Tibial nerve (tissue), 4 donors: ENCODE results near the gene KBTBD13.

Experiments
- EP300 ChIP-seq, 2 donors: sonication (generic); formaldehyde crosslinking; IDR thresholded peaks; one replicate each; pipeline ENCODE4 v1.6.1; 2017; ENCODE audit warnings: antibody characterized with exemption in 2 of 2, mild to moderate bottlenecking in 1 of 2
- POLR2A ChIP-seq, 2 donors: fragments of 450-650 bp; IDR thresholded peaks; one replicate each; pipeline ENCODE4 v1.6.1; 2017; ENCODE audit warnings: antibody characterized with exemption in 2 of 2, mild to moderate bottlenecking in 2 of 2, moderate library complexity in 2 of 2
- TF ChIP-seq, protein P1 (sequence below), 5 experiments: fragments of 200-600 bp in 3 of 5; fragments of 450-650 bp in 2 of 5; sonication (generic) in 3 of 5; IDR thresholded peaks; one replicate each; pipeline ENCODE4 v1.5.1; 2016 to 2019; ENCODE audit warnings: antibody characterized with exemption in 5 of 5, mild to moderate bottlenecking in 3 of 5, moderate library complexity in 2 of 5

DNA sequence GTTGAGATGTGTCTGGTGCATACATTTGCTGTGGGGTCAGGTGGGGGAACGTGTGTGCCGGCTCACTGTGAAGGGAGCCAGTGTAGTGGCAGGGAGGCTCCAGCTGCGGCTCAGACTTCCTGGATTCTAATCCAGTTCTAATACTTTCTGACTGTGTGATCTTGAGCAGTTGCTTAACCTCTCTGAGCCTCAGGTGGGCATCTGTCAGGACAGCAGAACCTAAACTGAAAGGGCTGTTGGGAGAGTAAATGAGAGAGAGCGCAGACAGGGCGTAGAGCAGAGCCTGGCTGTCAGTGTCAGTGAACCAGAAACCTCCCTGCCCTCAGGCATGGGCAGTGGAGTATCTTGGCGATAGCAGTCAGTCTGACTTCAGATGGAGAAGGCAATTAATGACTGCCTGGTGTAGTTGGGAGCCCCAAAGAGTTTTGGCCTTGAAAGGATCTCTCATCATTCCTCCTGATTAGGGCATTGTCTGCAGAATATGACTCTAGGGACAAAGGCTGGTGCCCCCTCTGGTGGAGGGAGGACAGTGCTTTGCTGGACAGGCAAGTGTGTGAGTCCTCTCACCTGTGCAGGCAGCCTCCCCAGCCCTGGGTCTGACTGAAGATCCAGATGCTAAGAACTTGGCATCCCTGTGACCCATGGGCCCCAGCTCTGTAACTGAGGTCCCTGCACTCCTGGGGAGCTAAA is 9.6 kb downstream of the KBTBD13 start:
- TF ChIP-seq, protein P1, sequence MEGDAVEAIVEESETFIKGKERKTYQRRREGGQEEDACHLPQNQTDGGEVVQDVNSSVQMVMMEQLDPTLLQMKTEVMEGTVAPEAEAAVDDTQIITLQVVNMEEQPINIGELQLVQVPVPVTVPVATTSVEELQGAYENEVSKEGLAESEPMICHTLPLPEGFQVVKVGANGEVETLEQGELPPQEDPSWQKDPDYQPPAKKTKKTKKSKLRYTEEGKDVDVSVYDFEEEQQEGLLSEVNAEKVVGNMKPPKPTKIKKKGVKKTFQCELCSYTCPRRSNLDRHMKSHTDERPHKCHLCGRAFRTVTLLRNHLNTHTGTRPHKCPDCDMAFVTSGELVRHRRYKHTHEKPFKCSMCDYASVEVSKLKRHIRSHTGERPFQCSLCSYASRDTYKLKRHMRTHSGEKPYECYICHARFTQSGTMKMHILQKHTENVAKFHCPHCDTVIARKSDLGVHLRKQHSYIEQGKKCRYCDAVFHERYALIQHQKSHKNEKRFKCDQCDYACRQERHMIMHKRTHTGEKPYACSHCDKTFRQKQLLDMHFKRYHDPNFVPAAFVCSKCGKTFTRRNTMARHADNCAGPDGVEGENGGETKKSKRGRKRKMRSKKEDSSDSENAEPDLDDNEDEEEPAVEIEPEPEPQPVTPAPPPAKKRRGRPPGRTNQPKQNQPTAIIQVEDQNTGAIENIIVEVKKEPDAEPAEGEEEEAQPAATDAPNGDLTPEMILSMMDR (IDR thresholded peaks at IDR 0.05): peak in 1 of 5 experiments; percentile 10
- TF ChIP-seq POLR2A (IDR thresholded peaks at IDR 0.05) (no peak), EP300 (IDR thresholded peaks at IDR 0.05) (no peak)
